ENCODE results near the gene CROCC.

CROCC gene

DNA sequence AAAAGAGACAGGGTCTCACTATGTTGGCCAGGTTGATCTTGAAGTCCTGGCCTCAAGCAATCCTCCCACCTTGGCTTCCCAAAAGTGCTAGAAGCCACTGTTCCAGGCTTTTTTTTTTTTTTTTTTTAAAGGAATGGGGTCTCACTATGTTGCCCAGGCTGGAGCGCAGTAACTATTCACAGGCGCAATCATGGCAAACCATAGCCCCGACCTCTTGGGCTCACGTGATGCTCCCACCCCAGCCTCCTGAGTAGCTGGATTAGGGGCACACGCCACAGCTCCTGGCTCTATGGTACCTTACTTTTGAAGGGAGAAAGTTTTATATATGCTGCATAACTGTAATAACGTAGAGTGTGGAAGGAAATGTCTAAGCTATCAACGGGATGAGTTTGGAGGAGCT, 95.7 kb downstream of the CROCC start:
- DNase-seq = no peak

DNA sequence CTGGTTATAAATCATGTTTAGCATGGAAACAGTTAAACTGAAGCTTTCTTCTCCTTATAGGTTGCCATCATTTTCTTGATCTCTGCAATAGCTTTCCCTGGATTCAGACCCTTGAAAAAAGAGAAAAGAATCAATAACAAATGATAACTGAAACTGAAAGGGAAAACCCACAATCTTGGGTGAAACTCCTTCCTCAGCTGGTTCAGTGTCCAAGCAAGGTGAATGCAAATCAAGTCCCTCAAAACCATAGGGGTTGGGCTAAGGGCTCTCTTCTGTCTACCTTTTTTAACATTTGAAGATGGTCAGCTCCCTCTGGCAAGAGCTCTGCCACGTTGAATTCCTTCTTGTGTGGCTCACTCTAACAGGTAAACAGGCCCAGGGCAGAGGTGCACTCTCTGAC, 97.1 kb downstream of the CROCC start:
- DNase-seq = no peak

DNA sequence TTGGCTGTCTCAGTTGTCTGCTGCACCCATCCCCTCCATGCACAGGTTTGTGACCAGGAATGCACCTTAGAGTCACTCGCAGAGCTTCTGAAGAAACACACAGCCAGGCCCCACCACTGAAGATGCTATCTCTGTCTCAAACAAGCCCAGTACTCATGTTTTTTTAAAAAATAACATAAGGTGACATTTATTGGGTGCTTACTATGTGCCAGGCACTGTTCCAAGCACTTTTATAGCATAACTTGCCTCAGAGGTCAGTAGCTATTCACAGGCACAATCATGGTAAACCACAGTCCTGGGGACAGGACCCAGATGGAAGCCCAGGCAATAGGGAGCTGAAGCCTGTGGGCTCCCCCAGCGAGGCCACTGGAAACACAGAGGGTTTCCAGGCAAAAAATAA, 98.8 kb downstream of the CROCC start:
- DNase-seq = no peak

DNA sequence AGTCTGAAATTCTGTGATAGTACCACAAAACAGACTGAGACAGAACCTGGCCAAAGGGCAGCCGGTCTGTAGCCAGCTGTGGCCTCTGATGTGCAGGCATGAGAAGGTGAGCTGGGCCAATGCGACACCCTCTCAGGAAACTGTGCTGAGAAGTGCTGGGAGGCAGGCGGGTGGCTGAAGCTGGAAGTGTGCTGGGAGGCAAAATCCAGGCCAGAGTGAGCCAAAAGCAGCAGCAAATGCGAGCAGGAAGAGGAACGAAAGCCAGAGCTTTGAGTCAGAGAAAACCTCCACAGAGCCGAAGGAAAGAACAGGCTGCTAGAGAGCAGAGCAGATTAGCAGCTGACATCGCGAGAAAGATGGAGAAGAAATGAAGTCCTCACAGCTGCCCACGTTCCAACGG, 100.2 kb downstream of the CROCC start:
- DNase-seq = no peak
